Thymus (tissue), 14 donors: ENCODE data around the gene ASCL4. TPM values are rescaled to one million over a fixed set of nuclear protein-coding genes. Genes with fewer than 3 reads are reported as not detected.
"Not testable (repeated sequence)": the region's sequence is repeated elsewhere in the genome, so short reads cannot be mapped to it uniquely, and the experiment has no call there.

Source experiments
- DNase-seq, 9 donors: peaks; one replicate each; pipeline ENCODE4 v3.0.0-alpha.2; 2013; ENCODE audit warnings: low spot score in 9 of 9, low read depth in 6 of 9, missing footprints in 1 of 9
- H3K27ac ChIP-seq, 2 donors: one replicate each; pipeline ENCODE4 v1.5.1; 2013; ENCODE audit warnings: control low read depth in 1 of 2, low read depth in 1 of 2, low read length in 1 of 2, mild to moderate bottlenecking in 1 of 2, moderate library complexity in 1 of 2
- H3K27me3 ChIP-seq, 2 donors: one replicate each; pipeline ENCODE4 v1.5.1; 2013; ENCODE audit warnings: low read length in 1 of 2; ENCODE audit not compliant: control insufficient read depth in 2 of 2, insufficient read depth in 1 of 2
- H3K36me3 ChIP-seq, 2 donors: one replicate each; pipeline ENCODE4 v1.5.1; 2013; ENCODE audit warnings: low read length in 1 of 2, mild to moderate bottlenecking in 1 of 2, moderate library complexity in 1 of 2; ENCODE audit not compliant: control insufficient read depth in 2 of 2, insufficient read depth in 2 of 2
- H3K4me1 ChIP-seq, 2 donors: one replicate each; pipeline ENCODE4 v1.5.1; 2013; ENCODE audit warnings: low read length in 2 of 2; ENCODE audit not compliant: control insufficient read depth in 2 of 2, insufficient read depth in 2 of 2
- H3K4me3 ChIP-seq, 2 donors: one replicate each; pipeline ENCODE4 v1.5.1; 2013; ENCODE audit warnings: low read length in 2 of 2, control low read depth in 1 of 2, mild to moderate bottlenecking in 1 of 2
- H3K9me3 ChIP-seq, 2 donors: one replicate each; pipeline ENCODE4 v1.5.1; 2013; ENCODE audit warnings: low read length in 1 of 2, mild to moderate bottlenecking in 1 of 2; ENCODE audit not compliant: control insufficient read depth in 2 of 2, insufficient read depth in 1 of 2
- WGBS: extraction: QIAGEN DNeasy Blood & Tissue Kit; methylation state at CpG from one replicate; pipeline ENCODE4 v1.1.7; 2013; 5-methylcytosine and 5-hydroxymethylcytosine counted together
- long read RNA-seq, 10 donors: transcript quantifications; one replicate each; lab custom pipeline, GENCODE V29; 2026
- polyA plus RNA-seq: library from polyadenylated mRNA; stranded (reverse); fragments of 200-250 nt; gene quantifications from one replicate; pipeline ENCODE4 v1.2.3, GENCODE V29; 2013
- total RNA-seq: library from RNA; stranded (reverse); fragments of 120-200 nt; gene quantifications from one replicate; pipeline ENCODE4 v1.2.4, GENCODE V29; 2013
- donor health status: healthy.

Gene ASCL4, protein sequence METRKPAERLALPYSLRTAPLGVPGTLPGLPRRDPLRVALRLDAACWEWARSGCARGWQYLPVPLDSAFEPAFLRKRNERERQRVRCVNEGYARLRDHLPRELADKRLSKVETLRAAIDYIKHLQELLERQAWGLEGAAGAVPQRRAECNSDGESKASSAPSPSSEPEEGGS
- total RNA-seq (0.38 TPM), polyA plus RNA-seq (0.52 TPM)
- long read RNA-seq, donor 1: 0 reads
- long read RNA-seq, donor 2: 0 reads
- long read RNA-seq, donor 3: 0 reads
- long read RNA-seq, donor 4: 0 reads
- long read RNA-seq, donor 5, partial matches to known transcripts: 0 of 2 reads
- long read RNA-seq, donor 5, other reads (novel, unspliced or antisense): 0 of 2 reads
- long read RNA-seq, donor 6: 0 reads
- long read RNA-seq, donor 7: 0 reads
- long read RNA-seq, donor 8: 0 reads
- long read RNA-seq, donor 9: 0 reads
- long read RNA-seq, donor 10: 0 reads

DNA sequence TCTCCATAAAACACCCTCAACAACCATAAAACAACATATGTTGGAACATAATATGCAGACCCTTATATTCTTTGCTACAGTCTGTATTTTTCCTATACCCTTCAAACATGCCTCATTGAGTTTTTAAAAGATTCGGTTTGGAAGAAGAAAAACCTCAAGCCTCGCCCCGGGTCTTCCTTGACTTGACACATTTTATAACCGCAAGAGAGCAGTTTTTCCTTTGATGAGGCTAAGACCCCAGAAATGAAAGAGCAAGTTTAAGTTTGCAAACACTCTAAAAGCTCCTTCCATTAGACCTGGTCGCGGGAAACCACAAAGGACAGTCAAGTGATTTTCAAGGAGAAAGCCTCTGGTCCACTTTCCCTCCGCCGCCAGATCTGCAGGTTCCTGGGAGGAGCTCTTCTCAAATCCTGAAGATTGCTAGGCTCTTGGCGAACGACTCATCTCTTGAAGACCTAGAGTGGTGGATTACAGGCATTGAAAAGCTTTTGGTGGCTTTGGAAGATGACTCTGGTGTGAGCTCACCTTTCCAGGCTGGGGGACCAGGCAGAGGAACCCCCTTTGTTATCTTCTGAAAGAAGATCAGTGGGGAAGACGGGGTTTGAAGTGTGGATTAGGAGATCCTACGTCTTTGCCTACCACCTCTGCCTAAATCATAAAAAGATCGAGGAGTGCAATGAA, at the start of gene ASCL4:
TSS of gene ASCL4 (plus strand) at position 356 of the 681 bp plus-strand sequence. CDS start 515 bp downstream, outside the sequence.
- Histone ChIP-seq H3K4me3 (peak within 1 kb of the TSS in 1 of 2 donors; percentile 26), H3K4me1 (peaks cover 9 to 10% of the 10 kb centered on the region in 2 donors), H3K27me3 (peaks cover 31 to 69% of the 10 kb centered on the region in 2 donors), H3K9me3 (no peaks in the 10 kb centered on the region), H3K36me3 (no peaks in the 10 kb centered on the region), H3K27ac (no peak within 1 kb of the TSS)
- WGBS: 17% methylated on average over 13 of the region's 13 CpGs
- DNase-seq: peak in 2 of 9 donors; percentile 31 to 69

DNA sequence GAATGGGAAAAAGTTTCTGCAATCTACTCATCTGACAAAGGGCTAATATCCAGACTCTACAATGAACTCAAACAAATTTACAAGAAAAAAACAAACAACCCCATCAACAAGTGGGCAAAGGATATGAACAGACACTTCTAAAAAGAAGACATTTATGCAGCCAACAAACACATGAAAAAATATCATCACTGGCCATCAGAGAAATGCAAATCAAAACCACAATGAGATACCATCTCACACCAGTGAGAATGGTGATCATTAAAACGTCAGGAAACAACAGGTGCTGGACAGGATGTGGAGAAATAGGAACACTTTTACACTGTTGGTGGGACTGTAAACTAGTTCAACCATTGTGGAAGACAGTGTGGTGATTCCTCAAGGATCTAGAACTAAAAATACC, 47.2 kb upstream of the ASCL4 start:
- H3K27ac ChIP-seq, H3K9me3 ChIP-seq, H3K27me3 ChIP-seq, H3K36me3 ChIP-seq, H3K4me3 ChIP-seq, H3K4me1 ChIP-seq, DNase-seq: not testable (repeated sequence)
- WGBS: 53% methylated on average over 1 of the region's 1 CpG

DNA sequence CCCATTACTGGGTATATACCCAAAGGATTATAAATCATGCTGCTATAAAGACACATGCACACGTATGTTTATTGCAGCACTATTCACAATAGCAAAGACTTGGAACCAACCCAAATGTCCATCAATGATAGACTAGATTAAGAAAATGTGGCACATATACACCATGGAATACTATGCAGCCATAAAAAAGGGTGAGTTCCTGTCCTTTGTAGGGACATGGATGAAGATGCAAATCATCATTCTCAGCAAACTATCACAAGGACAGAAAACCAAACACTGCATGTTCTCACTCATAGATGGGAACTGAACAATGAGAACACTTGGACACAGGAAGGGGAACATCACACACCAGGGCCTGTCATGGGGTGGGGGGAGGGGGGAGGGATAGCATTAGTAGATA, 46.8 kb upstream of the ASCL4 start:
- DNase-seq, H3K9me3 ChIP-seq, H3K27me3 ChIP-seq, H3K27ac ChIP-seq, H3K36me3 ChIP-seq, H3K4me3 ChIP-seq, H3K4me1 ChIP-seq: not testable (repeated sequence)
- no CpG with 5 or more reads among the region's 1 CpG for WGBS

DNA sequence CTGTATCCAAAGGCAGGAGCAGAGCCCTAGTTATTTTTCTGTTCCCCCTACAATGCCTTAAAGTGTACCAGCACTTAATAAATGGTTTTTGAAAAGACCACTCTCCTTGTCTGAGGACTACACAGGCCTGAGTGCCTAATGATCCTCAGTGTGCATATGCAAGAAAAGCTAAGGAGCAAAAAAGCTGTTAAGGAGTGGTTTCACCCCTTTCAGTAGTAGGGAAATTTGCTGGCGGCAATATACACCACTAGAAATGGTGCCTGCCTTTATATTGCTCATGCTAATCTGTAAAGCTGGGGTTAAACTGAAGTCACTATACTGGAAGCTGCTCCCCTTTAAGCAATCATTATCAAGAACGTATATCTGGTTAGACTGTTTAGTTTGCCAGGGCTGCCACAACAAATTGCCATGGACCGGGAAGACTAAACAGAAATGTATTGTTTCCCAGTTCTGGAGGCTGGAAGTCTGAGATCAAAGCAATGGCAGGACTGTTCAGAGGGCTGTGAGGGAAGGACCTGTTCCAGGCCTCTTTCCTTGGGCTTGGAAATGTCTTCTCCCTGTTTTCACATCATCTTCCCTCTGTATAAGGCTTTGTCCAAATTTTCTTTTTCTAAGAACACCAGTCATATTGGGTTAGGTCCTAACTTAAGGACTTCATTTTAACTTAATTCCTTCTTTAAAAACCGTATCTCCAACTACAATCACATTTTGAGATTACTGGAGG, 43.7 kb upstream of the ASCL4 start:
- WGBS: 92% methylated on average over 4 of the region's 4 CpGs
- H3K9me3 ChIP-seq: no peaks in the 10 kb centered on the region
- H3K4me1 ChIP-seq: no peaks in the 10 kb centered on the region
- no peak overlapping the region for H3K4me3 ChIP-seq
- no peak overlapping the region for H3K27ac ChIP-seq
- no peak for DNase-seq
- H3K36me3 ChIP-seq: peaks cover 5 to 20% of the 10 kb centered on the region in 2 donors
- no peaks in the 10 kb centered on the region for H3K27me3 ChIP-seq

DNA sequence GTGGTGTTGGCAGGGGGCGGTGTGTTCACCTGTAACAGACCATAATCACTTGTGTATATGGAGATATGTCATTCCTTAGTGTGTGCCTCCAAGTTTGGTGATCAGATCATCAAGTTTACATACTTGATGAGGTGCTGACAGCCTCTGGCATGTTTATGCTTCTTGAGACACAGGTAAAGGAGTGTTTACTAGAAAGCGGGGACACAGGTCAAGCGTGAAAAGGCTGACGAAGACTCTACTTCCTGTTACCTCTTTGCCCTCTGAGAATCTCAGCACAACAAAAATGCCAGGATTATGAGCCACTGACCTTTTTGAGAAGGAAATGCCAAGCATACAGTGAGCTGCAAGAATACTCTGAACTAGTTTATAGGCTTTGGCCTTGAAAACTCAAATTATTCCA, 43.1 kb upstream of the ASCL4 start:
- Histone ChIP-seq H3K4me1 (no peaks in the 10 kb centered on the region), H3K36me3 (peaks cover 8 to 26% of the 10 kb centered on the region in 2 donors), H3K27me3 (no peaks in the 10 kb centered on the region), H3K27ac (no peak overlapping the region), H3K9me3 (no peaks in the 10 kb centered on the region), H3K4me3 (no peak overlapping the region)
- WGBS: 96% methylated on average over 4 of the region's 4 CpGs
- DNase-seq: no peak

DNA sequence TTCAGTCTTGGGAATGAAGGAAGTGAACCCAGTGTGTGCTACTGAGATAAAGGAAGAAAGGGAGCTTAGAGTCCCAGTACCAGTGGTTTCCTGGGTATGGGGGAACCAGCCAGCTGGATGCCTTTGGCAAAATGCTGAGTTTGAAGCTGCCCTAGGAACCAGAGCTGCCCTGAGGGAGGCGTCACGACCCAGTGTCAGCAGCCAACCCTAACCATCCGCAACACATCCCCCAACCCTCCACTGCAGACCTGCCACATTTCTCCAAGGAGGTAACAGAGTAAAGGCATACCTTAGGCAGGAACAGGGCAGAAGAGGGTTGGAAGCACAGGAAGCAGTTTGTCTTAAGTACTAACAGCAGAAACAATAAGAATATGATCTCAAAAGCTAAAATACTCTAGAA, 42.1 kb upstream of the ASCL4 start:
- H3K27me3 ChIP-seq: no peaks in the 10 kb centered on the region
- peaks cover 18 to 35% of the 10 kb centered on the region in 2 donors for H3K36me3 ChIP-seq
- H3K27ac ChIP-seq: no peak overlapping the region
- no peak for DNase-seq
- no peak overlapping the region for H3K4me3 ChIP-seq
- WGBS: 94% methylated on average over 3 of the region's 3 CpGs
- no peaks in the 10 kb centered on the region for H3K9me3 ChIP-seq
- H3K4me1 ChIP-seq: no peaks in the 10 kb centered on the region

DNA sequence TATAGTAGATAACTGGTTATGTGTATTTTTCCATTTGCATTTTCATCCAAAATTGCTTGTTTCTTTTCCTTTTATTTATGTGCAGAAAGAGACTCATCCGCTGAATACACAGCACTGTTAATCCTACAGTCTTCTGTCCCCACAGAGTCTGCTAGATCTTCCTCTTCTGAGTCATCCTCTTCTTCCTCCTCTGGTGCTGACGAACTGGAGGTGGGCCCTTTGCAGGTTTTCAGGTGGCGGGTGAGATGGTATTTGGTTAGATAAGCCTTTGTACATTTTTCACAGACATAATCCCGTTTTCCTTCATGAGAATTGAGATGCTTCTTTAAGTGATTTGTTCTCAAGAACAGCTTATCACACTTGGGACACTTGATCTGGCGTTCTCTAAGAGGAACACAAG, 40.4 kb upstream of the ASCL4 start:
- Histone ChIP-seq H3K27ac (no peak overlapping the region), H3K4me3 (no peak overlapping the region), H3K36me3 (peaks cover 28 to 49% of the 10 kb centered on the region in 2 donors), H3K4me1 (no peaks in the 10 kb centered on the region), H3K27me3 (no peaks in the 10 kb centered on the region), H3K9me3 (no peaks in the 10 kb centered on the region)
- 97% methylated on average over 5 of the region's 5 CpGs for WGBS
- DNase-seq: no peak

DNA sequence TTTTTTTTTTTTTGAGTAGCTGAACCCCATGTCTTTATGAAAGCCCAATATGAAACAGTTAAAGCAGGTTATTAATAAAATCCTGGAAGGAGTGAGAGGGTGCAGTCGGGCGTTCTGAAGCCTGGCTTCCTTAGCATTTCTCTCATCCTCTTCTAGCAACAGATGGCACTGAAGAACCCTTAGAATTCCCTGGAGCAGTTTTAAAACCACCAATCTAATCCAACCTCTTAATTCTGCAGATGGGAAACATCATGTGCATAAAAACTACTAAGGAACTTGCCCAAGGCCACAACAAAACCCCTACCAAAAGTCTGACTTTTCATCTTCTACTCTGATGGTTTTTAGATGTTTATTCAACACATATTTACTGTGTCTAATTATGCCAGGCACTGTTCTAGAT, 38.7 kb upstream of the ASCL4 start:
- Histone ChIP-seq H3K36me3 (peaks cover 35 to 63% of the 10 kb centered on the region in 2 donors), H3K4me1 (no peaks in the 10 kb centered on the region), H3K9me3 (no peaks in the 10 kb centered on the region), H3K27ac (no peak overlapping the region), H3K4me3 (no peak overlapping the region), H3K27me3 (no peaks in the 10 kb centered on the region)
- no peak for DNase-seq
- 96% methylated on average over 2 of the region's 2 CpGs for WGBS

DNA sequence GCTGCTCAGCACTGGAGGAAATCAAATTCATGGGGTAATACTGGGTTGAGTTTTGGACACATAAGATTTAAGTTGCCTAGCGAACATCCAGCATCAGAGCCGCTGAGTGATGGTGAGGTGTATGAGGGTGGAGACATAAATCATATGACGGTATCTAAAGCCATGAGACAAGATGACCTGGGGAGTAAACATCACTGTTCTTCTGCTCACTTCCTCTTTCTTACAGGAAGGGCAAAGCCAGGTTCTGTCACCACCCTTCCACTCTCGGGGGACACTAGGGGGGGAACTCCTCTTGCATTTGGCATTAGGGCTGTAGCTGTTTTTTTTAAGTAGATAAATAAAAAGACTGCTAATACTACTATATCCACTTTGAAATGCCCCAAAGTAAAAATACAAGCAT, 37.6 kb upstream of the ASCL4 start:
- 70% methylated on average over 4 of the region's 4 CpGs for WGBS
- Histone ChIP-seq H3K27ac (no peak overlapping the region), H3K4me3 (no peak overlapping the region), H3K27me3 (no peaks in the 10 kb centered on the region), H3K9me3 (no peaks in the 10 kb centered on the region), H3K36me3 (peaks cover 44 to 75% of the 10 kb centered on the region in 2 donors), H3K4me1 (no peaks in the 10 kb centered on the region)
- DNase-seq: no peak
